ENCODE data around the gene PRCP.
A peak's percentile ranks its signal among the peaks of the same experiment; 100 is the strongest.

Gene PRCP

DNA sequence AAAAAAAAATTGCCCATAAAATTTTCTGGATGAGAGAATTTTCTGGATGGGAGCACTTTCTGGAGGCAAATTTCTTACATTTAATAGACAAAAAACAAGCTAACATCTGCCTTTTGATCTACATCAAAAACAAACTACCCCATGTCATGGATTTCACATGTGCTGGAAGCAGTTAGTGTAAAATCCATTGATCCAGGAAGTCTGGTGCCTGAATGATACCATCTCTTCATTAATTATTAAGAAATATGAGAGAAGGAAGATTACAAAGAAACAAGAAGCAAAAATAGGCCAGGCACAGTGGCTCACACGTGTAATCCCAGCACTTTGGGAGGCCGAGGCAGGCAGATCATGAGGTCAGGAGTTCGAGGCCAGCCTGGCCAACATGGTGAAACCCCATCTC, 113.4 kb downstream of the PRCP start:
- DNase-seq (ENCODE audit: low read depth in 2 of 2), result no peak

DNA sequence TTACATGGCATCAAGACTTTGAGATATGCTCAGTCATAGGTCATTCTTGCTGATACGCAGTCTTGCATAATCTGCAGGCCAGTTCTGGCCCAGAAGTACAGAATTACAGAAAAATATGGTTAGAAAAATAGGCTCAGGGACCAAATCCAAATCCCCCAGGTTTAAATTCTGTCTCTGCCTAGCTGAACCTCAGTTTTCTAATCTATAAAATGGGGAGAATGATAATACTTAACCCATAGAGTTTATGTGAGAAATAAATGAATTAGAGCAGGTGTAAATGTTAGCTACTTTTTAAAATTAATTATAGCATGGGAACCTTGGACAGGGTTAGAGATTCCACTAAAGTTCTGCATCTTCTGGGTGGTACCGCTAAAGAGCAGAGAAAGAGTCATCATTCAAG, 114.2 kb downstream of the PRCP start:
- no peak for DNase-seq (ENCODE audit: low read depth in 2 of 2)

DNA sequence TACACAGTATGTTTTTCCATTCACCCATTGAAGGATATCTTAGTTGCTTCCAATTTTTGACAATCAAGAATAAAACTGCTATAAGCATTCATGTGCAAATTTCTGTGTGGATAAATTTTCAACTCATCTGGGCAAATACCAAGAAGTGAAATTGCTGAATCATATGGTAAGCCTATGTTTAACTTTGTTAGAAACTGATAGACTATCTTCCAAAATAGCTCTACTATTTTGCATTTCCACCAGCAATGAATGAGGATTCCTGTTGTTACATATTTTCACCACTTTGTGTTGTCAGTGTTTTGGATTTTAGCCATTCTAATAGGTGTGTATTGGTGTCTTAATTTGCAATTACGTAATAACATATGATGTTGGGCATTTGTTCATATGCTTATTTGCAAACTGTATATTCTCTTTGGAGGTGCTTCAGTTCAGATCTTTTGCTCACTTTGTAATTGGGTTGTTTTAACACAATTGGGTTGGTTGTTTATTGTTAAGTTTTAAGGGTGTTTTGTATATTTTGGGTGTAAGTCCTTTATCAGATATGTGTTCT, 117.3 kb downstream of the PRCP start:
- DNase-seq (ENCODE audit: low read depth in 2 of 2), result no peak

DNA sequence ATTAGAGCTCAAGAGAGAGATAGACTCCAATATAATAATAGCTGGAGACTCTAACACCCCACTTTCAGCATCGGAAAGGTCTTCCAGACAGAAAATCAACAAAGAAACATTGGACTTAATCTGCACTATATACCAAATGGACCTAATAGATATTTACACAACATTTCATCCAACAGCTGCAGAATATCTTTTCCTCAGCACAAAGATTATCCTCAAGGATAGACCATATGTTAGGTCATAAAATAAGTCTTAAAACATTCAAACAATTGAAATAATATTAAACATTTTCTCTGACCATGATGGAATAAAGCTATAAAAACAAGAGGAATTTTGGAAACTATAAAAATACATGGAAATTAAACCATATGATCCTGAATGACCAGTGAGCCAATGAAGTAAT, 121.5 kb downstream of the PRCP start:
- DNase-seq (ENCODE audit: low read depth in 2 of 2), result no peak

DNA sequence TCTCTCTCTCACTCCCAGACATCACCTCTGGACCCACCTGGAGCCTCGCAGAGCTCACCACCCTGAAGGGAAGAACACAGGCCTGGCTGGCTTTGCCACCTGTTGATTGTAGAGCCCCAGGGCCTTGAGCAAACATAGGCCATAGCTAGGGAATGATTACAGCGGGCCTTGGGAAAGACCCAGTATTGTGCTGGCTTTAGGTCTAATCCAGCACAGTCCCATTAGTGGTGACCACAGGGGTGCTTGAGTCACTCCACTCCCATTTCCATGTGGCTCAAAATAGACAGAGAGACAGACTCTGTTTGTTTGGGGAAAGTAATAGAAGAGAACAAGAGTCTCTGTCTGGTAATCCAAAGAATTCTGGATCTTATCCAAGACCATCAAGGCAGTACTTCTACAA, 123.9 kb downstream of the PRCP start:
- no peak for DNase-seq (ENCODE audit: low read depth in 2 of 2)

DNA sequence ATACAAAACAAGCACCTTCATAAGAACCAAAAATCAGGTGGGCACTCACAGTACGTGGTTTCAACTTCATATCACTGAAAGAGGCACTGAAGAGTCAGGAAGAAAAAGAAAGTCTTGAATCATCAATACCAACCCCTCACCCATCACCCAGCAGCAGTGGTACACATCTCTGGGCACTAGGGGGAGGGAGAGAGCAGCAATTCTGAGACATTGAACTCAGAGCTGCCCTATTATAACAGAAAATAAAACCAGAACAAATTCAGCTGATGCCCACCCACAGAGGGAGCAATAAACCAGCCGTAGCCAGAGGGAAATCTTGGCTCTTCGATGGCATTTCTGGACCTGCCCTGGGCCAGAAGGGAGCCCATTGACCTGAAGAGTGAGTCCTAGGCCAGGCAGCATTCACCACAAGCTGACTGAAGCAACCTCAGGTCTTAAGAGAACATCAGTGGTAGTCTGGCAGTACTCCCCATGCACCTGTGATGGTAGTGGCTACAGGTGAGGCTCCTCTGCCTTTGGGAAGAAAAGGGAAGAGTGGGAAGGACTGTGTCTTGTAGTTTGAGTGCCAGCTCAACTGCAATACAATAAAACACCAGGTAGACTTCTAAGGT, 124.4 kb downstream of the PRCP start:
- peak; percentile 14 to 16 for DNase-seq (ENCODE audit: low read depth in 2 of 2)

DNA sequence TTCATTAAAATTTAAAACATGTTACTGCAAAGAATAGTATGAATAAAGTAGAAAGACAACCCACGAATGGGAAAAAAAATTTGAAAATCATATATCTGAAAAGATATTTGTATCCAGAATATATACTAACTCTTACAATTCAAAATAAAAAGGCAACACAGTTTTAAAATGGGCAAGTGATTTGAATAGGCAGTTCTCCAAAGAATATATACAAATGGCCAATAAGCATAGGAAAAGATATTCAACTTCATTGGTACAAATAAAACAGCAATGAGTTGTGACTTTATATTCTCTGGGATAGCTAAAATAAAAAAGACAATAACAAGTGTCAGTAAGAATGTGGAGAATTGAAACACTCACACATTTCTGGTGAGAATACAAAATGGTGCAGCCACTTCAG, 125.0 kb downstream of the PRCP start:
- DNase-seq (ENCODE audit: low read depth in 2 of 2), result no peak
